ENCODE measurements around the gene KLRC2.
"Not testable (repeated sequence)": the region's sequence is repeated elsewhere in the genome, so short reads cannot be mapped to it uniquely, and the experiment has no call there.

KLRC2 gene

GRCh38 chr12:10435816-10436215 is at the start of gene KLRC2:
Gene KLRC2, minus strand, starts transcription at chr12:10436010. Its CDS starts 24 bp downstream, at chr12:10435986.
- not testable (repeated sequence) for DNase-seq

- not testable (repeated sequence) for DNase-seq
Observed at GRCh38 chr12:10481901-10482300, 46.1 kb upstream of the KLRC2 start.

- DNase-seq = not testable (repeated sequence)
Observed at GRCh38 chr12:10472808-10473207, 37.0 kb upstream of the KLRC2 start.

- no peak for DNase-seq
Observed at GRCh38 chr12:10469701-10470100, 33.9 kb upstream of the KLRC2 start.

- DNase-seq = no peak
Observed at GRCh38 chr12:10466311-10466710, 30.5 kb upstream of the KLRC2 start.

- DNase-seq = no peak
Observed at GRCh38 chr12:10457760-10458159, 21.9 kb upstream of the KLRC2 start.

- DNase-seq = no peak
Observed at GRCh38 chr12:10456856-10457255, 21.0 kb upstream of the KLRC2 start.

- no peak for DNase-seq
Observed at GRCh38 chr12:10455766-10456165, 20.0 kb upstream of the KLRC2 start.

GRCh38 chr12:10454531-10454930 is 18.7 kb upstream of the KLRC2 start:
- no peak for DNase-seq

GRCh38 chr12:10453156-10453555 is 17.3 kb upstream of the KLRC2 start, which contains the start of gene KLRC1:
Gene KLRC1, minus strand, starts transcription at chr12:10453377. Its CDS starts 2,221 bp downstream, at chr12:10451156.
- no peak for DNase-seq

- no peak for DNase-seq
Observed at GRCh38 chr12:10448236-10448635, 12.4 kb upstream of the KLRC2 start.

GRCh38 chr12:10446052-10446451 is 10.2 kb upstream of the KLRC2 start:
- DNase-seq = not testable (repeated sequence)

- not testable (repeated sequence) for DNase-seq
Observed at GRCh38 chr12:10441144-10441543, 5.3 kb upstream of the KLRC2 start.

- DNase-seq = not testable (repeated sequence)
Observed at GRCh38 chr12:10439608-10440274, 3.9 kb upstream of the KLRC2 start.

- not testable (repeated sequence) for DNase-seq
Observed at GRCh38 chr12:10437601-10438000, 1.8 kb upstream of the KLRC2 start.

GRCh38 chr12:10430623-10431022 is 5.2 kb downstream of the KLRC2 start:
- not testable (repeated sequence) for DNase-seq

GRCh38 chr12:10425938-10426337 is 9.9 kb downstream of the KLRC2 start:
- not testable (repeated sequence) for DNase-seq

- not testable (repeated sequence) for DNase-seq
Observed at GRCh38 chr12:10424260-10424899, 11.4 kb downstream of the KLRC2 start.

GRCh38 chr12:10422159-10422558 is 13.7 kb downstream of the KLRC2 start:
- not testable (repeated sequence) for DNase-seq

- not testable (repeated sequence) for DNase-seq
Observed at GRCh38 chr12:10420334-10420733, 15.5 kb downstream of the KLRC2 start, which contains the start of gene KLRC3. Gene KLRC3, minus strand, starts transcription at chr12:10420595. Its CDS starts 45 bp downstream, at chr12:10420550.

- no peak for DNase-seq
Observed at GRCh38 chr12:10409392-10409791, 26.4 kb downstream of the KLRC2 start, which contains the start of gene KLRC4. Gene KLRC4, minus strand, starts transcription at chr12:10409757. Its CDS starts 182 bp downstream, at chr12:10409575.

GRCh38 chr12:10408842-10409241 is 27.0 kb downstream of the KLRC2 start:
- no peak for DNase-seq

GRCh38 chr12:10406725-10407124 is 29.1 kb downstream of the KLRC2 start:
- no peak for DNase-seq

GRCh38 chr12:10405294-10405693 is 30.5 kb downstream of the KLRC2 start:
- no peak for DNase-seq
